Panc1 (cell line): ENCODE results near the gene TFB1M. TPM values are rescaled to one million over a fixed set of nuclear protein-coding genes. Genes with fewer than 3 reads are reported as not detected.

ENCODE experiments used
- ATAC-seq: fragments of 200-7000 bp; cut with Tn5 transposase; 2 replicates; pipeline ENCODE4 v1.9.1; 2020; ENCODE audit warnings: mild to moderate bottlenecking, moderate library complexity
- BruUV-seq: library from RNA; stranded (reverse); fragments of 400-500 nt; replicated peaks from 2 replicates; lab custom pipeline; 2021; lab: Mats Ljungman, UMichigan
- CTCF ChIA-PET: fragments of 300-600 bp; sonication (Branson Sonifier 250); formaldehyde crosslinking; loops from one replicate; lab custom pipeline; 2022; ENCODE audit warnings: antibody characterized with exemption; lab: Charles Lee
- POLR2A ChIA-PET: fragments of 300-600 bp; sonication (Branson Sonifier 250); formaldehyde crosslinking; loops from one replicate; lab custom pipeline; 2022; ENCODE audit warnings: antibody characterized with exemption; lab: Charles Lee
- DNase-seq: peaks from one replicate; pipeline ENCODE4 v3.0.0-alpha.2; 2010; ENCODE audit warnings: low read depth, low spot score
- H3K27ac ChIP-seq: 2 replicates; pipeline ENCODE4 v1.5.1; 2011; ENCODE audit warnings: mild to moderate bottlenecking, low read length, inconsistent platforms
- H3K27me3 ChIP-seq: fragments of 200-500 bp; sonication (Bioruptor generic); 2 replicates; pipeline ENCODE4 v1.6.0; 2014; ENCODE audit warnings: low read length, inconsistent platforms; ENCODE audit not compliant: control insufficient read depth, insufficient read depth
- H3K36me3 ChIP-seq: fragments of 200-500 bp; sonication (Bioruptor generic); 2 replicates; pipeline ENCODE4 v1.5.1; 2014; ENCODE audit warnings: inconsistent platforms, mild to moderate bottlenecking, low read length, moderate library complexity; ENCODE audit not compliant: control insufficient read depth, insufficient read depth
- H3K4me1 ChIP-seq: 2 replicates; pipeline ENCODE4 v1.5.1; 2011; ENCODE audit warnings: inconsistent platforms, mild to moderate bottlenecking, low read length, moderate library complexity; ENCODE audit not compliant: control insufficient read depth, insufficient read depth
- H3K4me3 ChIP-seq, 2 experiments: 2 replicates each; pipeline ENCODE4 v1.5.1; 2011 to 2012; ENCODE audit warnings: low read depth in 2 of 2, low read length in 2 of 2, mild to moderate bottlenecking in 2 of 2, inconsistent platforms in 1 of 2, moderate library complexity in 1 of 2
- H3K9me3 ChIP-seq: fragments of 200-500 bp; sonication (Bioruptor generic); 2 replicates; pipeline ENCODE4 v1.5.1; 2014; ENCODE audit warnings: low read depth, mild to moderate bottlenecking, inconsistent platforms, low read length, moderate library complexity; ENCODE audit not compliant: control insufficient read depth, insufficient read depth
- CTCF ChIP-seq: fragments of 450-650 bp; IDR thresholded peaks from 2 replicates; pipeline ENCODE4 v1.5.1; 2017; ENCODE audit warnings: mild to moderate bottlenecking
- POLR2AphosphoS5 ChIP-seq: IDR thresholded peaks from 2 replicates; pipeline ENCODE4 v1.6.1; 2012; ENCODE audit warnings: mild to moderate bottlenecking, low read depth, low read length, moderate library complexity
- REST ChIP-seq, 2 experiments: IDR thresholded peaks; 2 replicates each; pipeline ENCODE4 v1.6.1; 2011 to 2012; ENCODE audit warnings: low read depth in 2 of 2, control low read depth in 1 of 2, low read length in 1 of 2, mild to moderate bottlenecking in 1 of 2, moderate library complexity in 1 of 2; ENCODE audit not compliant: insufficient read depth in 1 of 2
- SIN3A ChIP-seq: IDR thresholded peaks from 2 replicates; pipeline ENCODE4 v1.6.1; 2012; ENCODE audit warnings: low read depth, mild to moderate bottlenecking, low read length, moderate library complexity, borderline replicate concordance; ENCODE audit not compliant: insufficient read depth
- TCF7L2 ChIP-seq: IDR thresholded peaks from 2 replicates; pipeline ENCODE4 v1.6.1; 2011; ENCODE audit warnings: mild to moderate bottlenecking, low read depth, low read length, inconsistent platforms
- in situ Hi-C: cut with HindIII; loops from 2 replicates; pipeline ENCODE4 v1.10.0; 2016; ENCODE audit warnings: low sequenced_read_pairs, low pct_unique_long_range_greater_than_20kb
- intact Hi-C: fragments of 100-400 bp; cut with micrococcal nuclease; formaldehyde crosslinking; loops from one replicate; pipeline ENCODE4 v1.10.0; 2022; ENCODE audit not compliant: unreplicated experiment
- total RNA-seq: library from RNA; stranded (reverse); gene quantifications from one replicate; pipeline ENCODE4 v1.2.1, GENCODE V29; 2021; ENCODE audit not compliant: unreplicated experiment

TFB1M gene
- total RNA-seq, 1 experiment from 2014 or later: 32.0 TPM

GRCh38 chr6:155253337-155253736, 60.9 kb downstream of the TFB1M start:
- CTCF ChIA-PET: no interaction called here
- DNase-seq (no peak), ATAC-seq (no peak)
- no peaks in the 10 kb centered on the region for H3K9me3 ChIP-seq
- H3K4me1 ChIP-seq: peaks cover 3% of the 10 kb centered on the region; the same call in 1 of the 2 replicates
- peaks cover 22% of the 10 kb centered on the region for H3K36me3 ChIP-seq
- peak overlapping the region; percentile 18 for H3K27ac ChIP-seq
- POLR2A ChIA-PET: no interaction called here
- intact Hi-C loops (no loop called here), in situ Hi-C loops (no loop called here)
- H3K27me3 ChIP-seq: no peaks in the 10 kb centered on the region
- no TSS peak for BruUV-seq
- H3K4me3 ChIP-seq: no peak overlapping the region
- TF ChIP-seq REST (IDR thresholded peaks at IDR 0.05; ENCODE audit: insufficient read depth in 1 of 2, low read depth in 2 of 2, low read length in 1 of 2) (no peak), CTCF (no peak), TCF7L2 (no peak), POLR2AphosphoS5 (no peak), SIN3A (no peak)

GRCh38 chr6:155252581-155252980, 61.7 kb downstream of the TFB1M start:
- POLR2A ChIA-PET: no interaction called here
- Histone ChIP-seq H3K4me1 (peaks cover 3% of the 10 kb centered on the region; the same call in 1 of the 2 replicates), H3K27me3 (no peaks in the 10 kb centered on the region), H3K4me3 (no peak overlapping the region), H3K36me3 (peaks cover 19% of the 10 kb centered on the region), H3K9me3 (no peaks in the 10 kb centered on the region), H3K27ac (peak overlapping the region; percentile 21; the same call in 1 of the 2 replicates)
- ATAC-seq (no peak), DNase-seq (no peak)
- TF ChIP-seq TCF7L2 (no peak), POLR2AphosphoS5 (no peak), SIN3A (no peak), REST (IDR thresholded peaks at IDR 0.05; ENCODE audit: insufficient read depth in 1 of 2, low read depth in 2 of 2, low read length in 1 of 2) (no peak), CTCF (no peak)
- intact Hi-C loops: no loop called here
- CTCF ChIA-PET: no interaction called here
- no TSS peak for BruUV-seq
- in situ Hi-C loops: no loop called here
